ENCODE measurements around the gene CNGB1.
"Not testable (repeated sequence)": the region's sequence is repeated elsewhere in the genome, so short reads cannot be mapped to it uniquely, and the experiment has no call there.

DNA sequence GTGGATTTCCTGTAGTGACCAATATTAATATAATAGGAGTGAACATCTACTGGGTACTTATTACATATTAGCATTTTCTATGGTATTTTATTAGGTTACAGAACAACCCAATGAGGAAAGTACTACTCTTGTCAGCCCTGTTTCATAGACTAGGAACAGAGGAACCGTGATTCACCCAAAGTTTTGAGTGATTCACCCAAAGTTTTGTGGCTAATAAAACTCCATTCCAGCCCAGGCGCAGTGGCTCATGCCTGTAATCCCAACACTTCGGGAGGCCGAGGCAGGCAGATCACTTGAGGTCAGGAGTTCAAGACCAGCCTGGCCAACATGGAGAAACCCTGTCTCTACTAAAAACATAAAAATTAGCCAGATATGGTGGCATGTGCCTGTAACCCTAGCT, 135.5 kb downstream of the CNGB1 start:
- TF ChIP-seq, protein P1, sequence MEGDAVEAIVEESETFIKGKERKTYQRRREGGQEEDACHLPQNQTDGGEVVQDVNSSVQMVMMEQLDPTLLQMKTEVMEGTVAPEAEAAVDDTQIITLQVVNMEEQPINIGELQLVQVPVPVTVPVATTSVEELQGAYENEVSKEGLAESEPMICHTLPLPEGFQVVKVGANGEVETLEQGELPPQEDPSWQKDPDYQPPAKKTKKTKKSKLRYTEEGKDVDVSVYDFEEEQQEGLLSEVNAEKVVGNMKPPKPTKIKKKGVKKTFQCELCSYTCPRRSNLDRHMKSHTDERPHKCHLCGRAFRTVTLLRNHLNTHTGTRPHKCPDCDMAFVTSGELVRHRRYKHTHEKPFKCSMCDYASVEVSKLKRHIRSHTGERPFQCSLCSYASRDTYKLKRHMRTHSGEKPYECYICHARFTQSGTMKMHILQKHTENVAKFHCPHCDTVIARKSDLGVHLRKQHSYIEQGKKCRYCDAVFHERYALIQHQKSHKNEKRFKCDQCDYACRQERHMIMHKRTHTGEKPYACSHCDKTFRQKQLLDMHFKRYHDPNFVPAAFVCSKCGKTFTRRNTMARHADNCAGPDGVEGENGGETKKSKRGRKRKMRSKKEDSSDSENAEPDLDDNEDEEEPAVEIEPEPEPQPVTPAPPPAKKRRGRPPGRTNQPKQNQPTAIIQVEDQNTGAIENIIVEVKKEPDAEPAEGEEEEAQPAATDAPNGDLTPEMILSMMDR (IDR thresholded peaks at IDR 0.05 in 2 of 3, conservative IDR thresholded peaks at IDR 0.05 in 1 of 3; ENCODE audit: borderline replicate concordance in 1 of 3, insufficient read depth in 1 of 3, low read depth in 2 of 3, low read length in 2 of 3) = not testable (repeated sequence)
- not testable (repeated sequence) for TF ChIP-seq CEBPB (IDR thresholded peaks at IDR 0.05; ENCODE audit: low read depth); POLR2A (IDR thresholded peaks at IDR 0.05; ENCODE audit: borderline replicate concordance, extremely low read depth, insufficient read depth, insufficient read length); CBX3 (IDR thresholded peaks at IDR 0.05; ENCODE audit: low read depth); SRF (IDR thresholded peaks at IDR 0.05; ENCODE audit: low read depth); EGR1 (IDR thresholded peaks at IDR 0.05; ENCODE audit: low read depth); SIN3A (IDR thresholded peaks at IDR 0.05; ENCODE audit: low read depth); RAD21 (IDR thresholded peaks at IDR 0.05; ENCODE audit: low read depth); POLR2AphosphoS5 (IDR thresholded peaks at IDR 0.05; ENCODE audit: low read depth, low read length); SP1 (IDR thresholded peaks at IDR 0.05; ENCODE audit: low read depth)
- TF ChIP-seq, protein P2, sequence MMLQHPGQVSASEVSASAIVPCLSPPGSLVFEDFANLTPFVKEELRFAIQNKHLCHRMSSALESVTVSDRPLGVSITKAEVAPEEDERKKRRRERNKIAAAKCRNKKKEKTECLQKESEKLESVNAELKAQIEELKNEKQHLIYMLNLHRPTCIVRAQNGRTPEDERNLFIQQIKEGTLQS (IDR thresholded peaks at IDR 0.05) = not testable (repeated sequence)
- TF ChIP-seq, protein P3, sequence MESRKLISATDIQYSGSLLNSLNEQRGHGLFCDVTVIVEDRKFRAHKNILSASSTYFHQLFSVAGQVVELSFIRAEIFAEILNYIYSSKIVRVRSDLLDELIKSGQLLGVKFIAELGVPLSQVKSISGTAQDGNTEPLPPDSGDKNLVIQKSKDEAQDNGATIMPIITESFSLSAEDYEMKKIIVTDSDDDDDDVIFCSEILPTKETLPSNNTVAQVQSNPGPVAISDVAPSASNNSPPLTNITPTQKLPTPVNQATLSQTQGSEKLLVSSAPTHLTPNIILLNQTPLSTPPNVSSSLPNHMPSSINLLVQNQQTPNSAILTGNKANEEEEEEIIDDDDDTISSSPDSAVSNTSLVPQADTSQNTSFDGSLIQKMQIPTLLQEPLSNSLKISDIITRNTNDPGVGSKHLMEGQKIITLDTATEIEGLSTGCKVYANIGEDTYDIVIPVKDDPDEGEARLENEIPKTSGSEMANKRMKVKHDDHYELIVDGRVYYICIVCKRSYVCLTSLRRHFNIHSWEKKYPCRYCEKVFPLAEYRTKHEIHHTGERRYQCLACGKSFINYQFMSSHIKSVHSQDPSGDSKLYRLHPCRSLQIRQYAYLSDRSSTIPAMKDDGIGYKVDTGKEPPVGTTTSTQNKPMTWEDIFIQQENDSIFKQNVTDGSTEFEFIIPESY (IDR thresholded peaks at IDR 0.05; ENCODE audit: extremely low read depth, insufficient replicate concordance, low read length) = not testable (repeated sequence)
- TF ChIP-seq, protein P4, sequence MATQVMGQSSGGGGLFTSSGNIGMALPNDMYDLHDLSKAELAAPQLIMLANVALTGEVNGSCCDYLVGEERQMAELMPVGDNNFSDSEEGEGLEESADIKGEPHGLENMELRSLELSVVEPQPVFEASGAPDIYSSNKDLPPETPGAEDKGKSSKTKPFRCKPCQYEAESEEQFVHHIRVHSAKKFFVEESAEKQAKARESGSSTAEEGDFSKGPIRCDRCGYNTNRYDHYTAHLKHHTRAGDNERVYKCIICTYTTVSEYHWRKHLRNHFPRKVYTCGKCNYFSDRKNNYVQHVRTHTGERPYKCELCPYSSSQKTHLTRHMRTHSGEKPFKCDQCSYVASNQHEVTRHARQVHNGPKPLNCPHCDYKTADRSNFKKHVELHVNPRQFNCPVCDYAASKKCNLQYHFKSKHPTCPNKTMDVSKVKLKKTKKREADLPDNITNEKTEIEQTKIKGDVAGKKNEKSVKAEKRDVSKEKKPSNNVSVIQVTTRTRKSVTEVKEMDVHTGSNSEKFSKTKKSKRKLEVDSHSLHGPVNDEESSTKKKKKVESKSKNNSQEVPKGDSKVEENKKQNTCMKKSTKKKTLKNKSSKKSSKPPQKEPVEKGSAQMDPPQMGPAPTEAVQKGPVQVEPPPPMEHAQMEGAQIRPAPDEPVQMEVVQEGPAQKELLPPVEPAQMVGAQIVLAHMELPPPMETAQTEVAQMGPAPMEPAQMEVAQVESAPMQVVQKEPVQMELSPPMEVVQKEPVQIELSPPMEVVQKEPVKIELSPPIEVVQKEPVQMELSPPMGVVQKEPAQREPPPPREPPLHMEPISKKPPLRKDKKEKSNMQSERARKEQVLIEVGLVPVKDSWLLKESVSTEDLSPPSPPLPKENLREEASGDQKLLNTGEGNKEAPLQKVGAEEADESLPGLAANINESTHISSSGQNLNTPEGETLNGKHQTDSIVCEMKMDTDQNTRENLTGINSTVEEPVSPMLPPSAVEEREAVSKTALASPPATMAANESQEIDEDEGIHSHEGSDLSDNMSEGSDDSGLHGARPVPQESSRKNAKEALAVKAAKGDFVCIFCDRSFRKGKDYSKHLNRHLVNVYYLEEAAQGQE (IDR thresholded peaks at IDR 0.05; ENCODE audit: low read depth) = not testable (repeated sequence)

All from HCT116 (cell line).